Gastrocnemius medialis (tissue), 4 donors: ENCODE results near the gene TACC3. TPM values are rescaled to one million over a fixed set of nuclear protein-coding genes. Genes with fewer than 3 reads are reported as not detected.

ENCODE experiments used
- ATAC-seq, 2 donors: fragments of 150-250 bp; one replicate each; pipeline ENCODE4 v1.9.1; 2016
- DNase-seq, 2 donors: peaks; one replicate each; pipeline ENCODE4 v3.0.0-alpha.2; 2019
- H3K27ac ChIP-seq, 4 donors: fragments of 200-600 bp; sonication (generic); 1 replicate in 1 of 4; 2 replicates in 3 of 4; pipeline ENCODE4 v1.5.1; 2016 to 2018; ENCODE audit warnings: mild to moderate bottlenecking in 2 of 4, moderate library complexity in 1 of 4
- H3K27me3 ChIP-seq, 3 donors: fragments of 200-600 bp; sonication (generic) in 2 of 3; 1 replicate in 1 of 3; 2 replicates in 2 of 3; pipeline versions ENCODE4 v1.5.1 to v1.6.0; 2016 to 2019; ENCODE audit warnings: mild to moderate bottlenecking in 1 of 3, moderate library complexity in 1 of 3
- H3K36me3 ChIP-seq, 2 donors: fragments of 200-600 bp; sonication (generic) in 1 of 2; one replicate each; pipeline ENCODE4 v1.5.1; 2017 to 2018
- H3K4me1 ChIP-seq, 2 donors: fragments of 200-600 bp; sonication (generic) in 1 of 2; one replicate each; pipeline ENCODE4 v1.5.1; 2016 to 2017; ENCODE audit warnings: mild to moderate bottlenecking in 2 of 2
- H3K4me3 ChIP-seq, 4 donors: fragments of 200-600 bp; sonication (generic) in 3 of 4; 1 replicate in 1 of 4; 2 replicates in 3 of 4; pipeline ENCODE4 v1.5.1; 2016 to 2019; ENCODE audit warnings: mild to moderate bottlenecking in 2 of 4
- H3K9me3 ChIP-seq, 3 donors: fragments of 200-600 bp; sonication (generic) in 2 of 3; 1 replicate in 1 of 3; 2 replicates in 2 of 3; pipeline ENCODE4 v1.5.1; 2016 to 2019
- CTCF ChIP-seq, 5 experiments: fragments of 450-650 bp in 3 of 5; fragments of 200-600 bp in 2 of 5; sonication (generic) in 2 of 5; IDR thresholded peaks in 4 of 5; conservative IDR thresholded peaks in 1 of 5; 1 replicate in 4 of 5; 2 replicates in 1 of 5; pipeline ENCODE4 v1.5.1; 2016 to 2019; ENCODE audit warnings: antibody characterized with exemption in 5 of 5, mild to moderate bottlenecking in 3 of 5, moderate library complexity in 3 of 5
- POLR2A ChIP-seq, 2 donors: fragments of 450-650 bp; IDR thresholded peaks; one replicate each; pipeline ENCODE4 v1.6.1; 2017; ENCODE audit warnings: antibody characterized with exemption in 2 of 2, mild to moderate bottlenecking in 2 of 2, moderate library complexity in 2 of 2
- in situ Hi-C, 4 donors: fragments of 200-750 bp; cut with MboI; loops; one replicate each; pipeline versions ENCODE4 v1.15.0 to v1.8.0; 2017; ENCODE audit warnings: low sequenced_read_pairs in 4 of 4
- intact Hi-C: fragments of 100-400 bp; cut with DNase I; formaldehyde crosslinking; loops from one replicate; pipeline ENCODE4 v1.15.1; 2023; ENCODE audit warnings: low total_unique reads
- total RNA-seq, 4 donors: library from RNA; depleted of rRNA; stranded (reverse); fragments of >200 nt; gene quantifications; one replicate each; pipeline versions ENCODE4 v1.1.0 to v1.2.3, GENCODE V29; 2016

TACC3 gene
- 1 to 10 TPM; 1.5 to 3.2 (median 1.9) TPM for total RNA-seq

GRCh38 chr4:1721003-1721665 is at the start of gene TACC3, which contains the start of gene TMEM129:
TSS of gene TACC3 (plus strand) at chr4:1721521. CDS start at chr4:1723422, 1,901 bp downstream.
TSS of gene TMEM129 (minus strand) at chr4:1721323. CDS start at chr4:1720837, 486 bp downstream.
- in situ Hi-C loops: no loop called here
- DNase-seq (peak; percentile 93 to 96), ATAC-seq (peak; percentile 94 to 96)
- Histone ChIP-seq H3K9me3 (no peaks in the 10 kb centered on the region), H3K4me3 (peak within 1 kb of the TSS; percentile 79 to 95 (median 83)), H3K4me1 (peaks cover 24 to 27% of the 10 kb centered on the region in 2 donors), H3K36me3 (peaks cover 0 to 19% of the 10 kb centered on the region in 2 donors), H3K27ac (peak within 1 kb of the TSS; percentile 94 to 98 (median 97)), H3K27me3 (no peaks in the 10 kb centered on the region)
- intact Hi-C loops: loop anchor here (1.0 to 10.0 kb wide), 4 partner anchors 9 to 694 kb away; partner anchors contain the start of genes CFAP99, LETM1, SLBP and ZFYVE28
- no peak for TF ChIP-seq CTCF (IDR thresholded peaks at IDR 0.05 in 4 of 5, conservative IDR thresholded peaks at IDR 0.05 in 1 of 5)
- TF ChIP-seq POLR2A (IDR thresholded peaks at IDR 0.05): peak; percentile 74 to 80

- no peak for ATAC-seq
- no peak for DNase-seq
- H3K27me3 ChIP-seq: no peaks in the 10 kb centered on the region
- in situ Hi-C loops (no loop called here), intact Hi-C loops (no loop called here)
- H3K4me1 ChIP-seq: no peaks in the 10 kb centered on the region
- no peak overlapping the region for H3K4me3 ChIP-seq
- TF ChIP-seq POLR2A (IDR thresholded peaks at IDR 0.05) (no peak), CTCF (IDR thresholded peaks at IDR 0.05 in 4 of 5, conservative IDR thresholded peaks at IDR 0.05 in 1 of 5) (no peak)
- no peak overlapping the region for H3K27ac ChIP-seq
- no peaks in the 10 kb centered on the region for H3K36me3 ChIP-seq
- no peaks in the 10 kb centered on the region for H3K9me3 ChIP-seq
These were observed 47.6 kb upstream of the TACC3 start for GRCh38 chr4:1673671-1674070.

GRCh38 chr4:1674682-1675081 is 46.6 kb upstream of the TACC3 start:
- Histone ChIP-seq H3K36me3 (no peaks in the 10 kb centered on the region), H3K27me3 (no peaks in the 10 kb centered on the region), H3K27ac (no peak overlapping the region), H3K4me1 (no peaks in the 10 kb centered on the region), H3K9me3 (no peaks in the 10 kb centered on the region), H3K4me3 (no peak overlapping the region)
- in situ Hi-C loops: no loop called here
- TF ChIP-seq CTCF (IDR thresholded peaks at IDR 0.05 in 4 of 5, conservative IDR thresholded peaks at IDR 0.05 in 1 of 5) (no peak), POLR2A (IDR thresholded peaks at IDR 0.05) (no peak)
- intact Hi-C loops: no loop called here
- ATAC-seq: no peak
- no peak for DNase-seq

GRCh38 chr4:1675136-1675801 is 46.1 kb upstream of the TACC3 start:
- intact Hi-C loops (no loop called here), in situ Hi-C loops (no loop called here)
- no peaks in the 10 kb centered on the region for H3K4me1 ChIP-seq
- no peaks in the 10 kb centered on the region for H3K36me3 ChIP-seq
- H3K27ac ChIP-seq: no peak overlapping the region
- H3K4me3 ChIP-seq: no peak overlapping the region
- TF ChIP-seq POLR2A (IDR thresholded peaks at IDR 0.05) (no peak), CTCF (IDR thresholded peaks at IDR 0.05 in 4 of 5, conservative IDR thresholded peaks at IDR 0.05 in 1 of 5) (no peak)
- H3K27me3 ChIP-seq: no peaks in the 10 kb centered on the region
- no peaks in the 10 kb centered on the region for H3K9me3 ChIP-seq
- ATAC-seq (no peak), DNase-seq (no peak)
